ENCODE results near the gene PEX7. TPM values are rescaled to one million over a fixed set of nuclear protein-coding genes. Genes with fewer than 3 reads are reported as not detected.

The PEX7 gene
- total and polyA plus RNA-seq, 12 donors, result 4.8 to 43.3 (median 23.8) TPM

GRCh38 chr6:136921381-136921935 is 99.1 kb downstream of the PEX7 start:
- H3K9me3 ChIP-seq (replicated peaks in 1 of 3), result no peaks in the 10 kb centered on the region
- intact Hi-C loops (cut with DNase I), result no loop called here
- DNase-seq, result peak in 2 of 7 donors; percentile 14 to 17
- peak overlapping the region in 1 of 5 donors; percentile 52 for H3K27ac ChIP-seq
- no peaks in the 10 kb centered on the region for H3K36me3 ChIP-seq (replicated peaks in 1 of 2)
- H3K27me3 ChIP-seq, result peaks cover 23% of the 10 kb centered on the region
- H3K4me3 ChIP-seq, result peak overlapping the region in 2 of 4 donors; percentile 21 to 64
- WGBS, 4 donors, result 0% methylated on average over 6 to 59 of the region's 59 CpGs
- H3K4me1 ChIP-seq (replicated peaks in 1 of 2), result peaks cover 24 to 30% of the 10 kb centered on the region in 2 donors
- no peak for TF ChIP-seq POLR2A (IDR thresholded peaks at IDR 0.05)
- no peak for TF ChIP-seq CTCF (IDR thresholded peaks at IDR 0.05)

- intact Hi-C loops (cut with DNase I), result no loop called here
- whole genome bisulfite sequencing, 4 donors, result 0 to 1% (median 1%) methylated on average over 29 to 86 of the region's 86 CpGs; no CpG with 5 or more reads in 1 of the 4 donors
- TF ChIP-seq POLR2A (IDR thresholded peaks at IDR 0.05) (no peak), CTCF (IDR thresholded peaks at IDR 0.05) (no peak)
- peak in 4 of 7 donors; percentile 21 to 29 (median 26) for DNase-seq
- Histone ChIP-seq H3K36me3 (replicated peaks in 1 of 2) (no peaks in the 10 kb centered on the region), H3K27me3 (peaks cover 23% of the 10 kb centered on the region), H3K4me1 (replicated peaks in 1 of 2) (peaks cover 24 to 30% of the 10 kb centered on the region in 2 donors), H3K27ac (peak within 1 kb of the TSS in 1 of 5 donors; percentile 52), H3K9me3 (replicated peaks in 1 of 3) (no peaks in the 10 kb centered on the region), H3K4me3 (peak within 1 kb of the TSS in 2 of 4 donors; percentile 21 to 64)
These were observed 99.7 kb downstream of the PEX7 start, which contains the start of gene SLC35D3 for GRCh38 chr6:136921936-136922684. TSS of gene SLC35D3 (plus strand) at chr6:136922301. CDS start at chr6:136922429, 128 bp downstream.

- intact Hi-C loops (cut with DNase I), result no loop called here
- 0 to 3% (median 1%) methylated on average over 1 to 29 of the region's 29 CpGs for whole genome bisulfite sequencing, 4 donors
- H3K27me3 ChIP-seq, result peaks cover 23% of the 10 kb centered on the region
These were observed 100.3 kb downstream of the PEX7 start for GRCh38 chr6:136922685-136923006.

More at GRCh38 chr6:136922685-136923006, 100.3 kb downstream of the PEX7 start:
- Histone ChIP-seq H3K4me1 (replicated peaks in 1 of 2) (peaks cover 24 to 30% of the 10 kb centered on the region in 2 donors), H3K27ac (no peak overlapping the region), H3K4me3 (peak overlapping the region in 1 of 4 donors; percentile 64), H3K9me3 (replicated peaks in 1 of 3) (no peaks in the 10 kb centered on the region), H3K36me3 (replicated peaks in 1 of 2) (no peaks in the 10 kb centered on the region)
- TF ChIP-seq POLR2A (IDR thresholded peaks at IDR 0.05) (no peak), CTCF (IDR thresholded peaks at IDR 0.05) (no peak)
- DNase-seq, result peak in 1 of 7 donors; percentile 16

Data from adrenal gland (tissue), 12 donors.